HG03558 (cell line): ENCODE results near the gene SLC22A23.

Experiments used
- ATAC-seq: cut with Tn5 transposase; IDR thresholded peaks from one replicate; pipeline ENCODE4 v1.9.1; 2021; ENCODE audit warnings: moderate number of reproducible peaks; ENCODE audit not compliant: unreplicated experiment; ENCODE audit errors: extremely low read depth

The SLC22A23 gene

GRCh38 chr6:3221578-3221977 is 235.3 kb downstream of the SLC22A23 start:
- ATAC-seq = no peak

GRCh38 chr6:3220366-3220765 is 236.5 kb downstream of the SLC22A23 start:
- no peak for ATAC-seq
